IPS-18a (cell line): Measurements from ENCODE around the gene WDCP.
"Not testable (repeated sequence)": the region's sequence is repeated elsewhere in the genome, so short reads cannot be mapped to it uniquely, and the experiment has no call there.

Source experiments
- H3K27ac ChIP-seq: one replicate; pipeline ENCODE4 v1.5.1; 2013; ENCODE audit warnings: low read length
- H3K27me3 ChIP-seq: one replicate; pipeline ENCODE4 v1.6.1; 2013; ENCODE audit warnings: mild to moderate bottlenecking, low read length; ENCODE audit not compliant: control insufficient read depth, insufficient read depth
- H3K36me3 ChIP-seq: one replicate; pipeline ENCODE4 v1.6.1; 2013; ENCODE audit warnings: low read depth, low read length; ENCODE audit not compliant: control insufficient read depth
- H3K4me1 ChIP-seq: one replicate; pipeline ENCODE4 v1.6.1; 2013; ENCODE audit warnings: low read depth, low read length; ENCODE audit not compliant: control insufficient read depth
- H3K4me3 ChIP-seq: one replicate; pipeline ENCODE4 v1.5.1; 2013; ENCODE audit warnings: low read length
- H3K9ac ChIP-seq: one replicate; pipeline ENCODE4 v1.6.1; 2013; ENCODE audit warnings: mild to moderate bottlenecking, low read length, moderate library complexity
- H3K9me3 ChIP-seq: one replicate; pipeline ENCODE4 v1.6.1; 2013; ENCODE audit warnings: low read depth, low read length; ENCODE audit not compliant: control insufficient read depth

WDCP gene

GRCh38 chr2:24017711-24018110 is 29.5 kb downstream of the WDCP start:
- H3K9ac ChIP-seq, result no peak overlapping the region
- no peaks in the 10 kb centered on the region for H3K27me3 ChIP-seq
- no peaks in the 10 kb centered on the region for H3K9me3 ChIP-seq
- no peak overlapping the region for H3K4me3 ChIP-seq
- H3K36me3 ChIP-seq, result peaks cover 2% of the 10 kb centered on the region
- H3K27ac ChIP-seq, result no peak overlapping the region
- peaks cover 8% of the 10 kb centered on the region for H3K4me1 ChIP-seq

GRCh38 chr2:24016853-24017703 is 30.1 kb downstream of the WDCP start:
- H3K9ac ChIP-seq, result no peak overlapping the region
- H3K4me1 ChIP-seq, result peaks cover 8% of the 10 kb centered on the region
- H3K27me3 ChIP-seq, result no peaks in the 10 kb centered on the region
- H3K9me3 ChIP-seq, result no peaks in the 10 kb centered on the region
- H3K27ac ChIP-seq, result no peak overlapping the region
- no peaks in the 10 kb centered on the region for H3K36me3 ChIP-seq
- no peak overlapping the region for H3K4me3 ChIP-seq

- Histone ChIP-seq H3K27ac (no peak overlapping the region), H3K9ac (no peak overlapping the region)
Observed at GRCh38 chr2:24016376-24016761, 30.8 kb downstream of the WDCP start.

GRCh38 chr2:24015562-24016375 is 31.4 kb downstream of the WDCP start:
- Histone ChIP-seq H3K27me3 (no peaks in the 10 kb centered on the region), H3K4me1 (peaks cover 8% of the 10 kb centered on the region), H3K9me3 (no peaks in the 10 kb centered on the region), H3K36me3 (no peaks in the 10 kb centered on the region), H3K27ac (no peak overlapping the region), H3K4me3 (no peak overlapping the region), H3K9ac (no peak overlapping the region)

More at GRCh38 chr2:24016376-24016761, 30.8 kb downstream of the WDCP start:
- H3K27me3 ChIP-seq, result no peaks in the 10 kb centered on the region
- no peaks in the 10 kb centered on the region for H3K36me3 ChIP-seq
- no peaks in the 10 kb centered on the region for H3K9me3 ChIP-seq
- H3K4me3 ChIP-seq, result no peak overlapping the region
- peaks cover 8% of the 10 kb centered on the region for H3K4me1 ChIP-seq

GRCh38 chr2:24014902-24015301 is 32.3 kb downstream of the WDCP start:
- H3K27me3 ChIP-seq, H3K36me3 ChIP-seq, H3K27ac ChIP-seq, H3K4me1 ChIP-seq, H3K9ac ChIP-seq, H3K4me3 ChIP-seq, H3K9me3 ChIP-seq: not testable (repeated sequence)

GRCh38 chr2:24012521-24013188 is 34.5 kb downstream of the WDCP start:
- Histone ChIP-seq H3K36me3 (no peaks in the 10 kb centered on the region), H3K9ac (no peak overlapping the region), H3K4me1 (peaks cover 4% of the 10 kb centered on the region), H3K27me3 (peaks cover 11% of the 10 kb centered on the region), H3K9me3 (no peaks in the 10 kb centered on the region), H3K4me3 (no peak overlapping the region), H3K27ac (no peak overlapping the region)

- no peak overlapping the region for H3K9ac ChIP-seq
- H3K4me1 ChIP-seq, result peaks cover 4% of the 10 kb centered on the region
- peaks cover 11% of the 10 kb centered on the region for H3K27me3 ChIP-seq
- no peak overlapping the region for H3K4me3 ChIP-seq
- no peaks in the 10 kb centered on the region for H3K36me3 ChIP-seq
- no peak overlapping the region for H3K27ac ChIP-seq
- H3K9me3 ChIP-seq, result no peaks in the 10 kb centered on the region
Observed at GRCh38 chr2:24011250-24012104, 35.7 kb downstream of the WDCP start.

- Histone ChIP-seq H3K27me3 (peaks cover 11% of the 10 kb centered on the region), H3K36me3 (no peaks in the 10 kb centered on the region), H3K4me3 (peak overlapping the region; percentile 52), H3K9me3 (no peaks in the 10 kb centered on the region), H3K27ac (no peak overlapping the region), H3K9ac (peak overlapping the region; percentile 25), H3K4me1 (peaks cover 4% of the 10 kb centered on the region)
Observed at GRCh38 chr2:24010477-24011249, 36.5 kb downstream of the WDCP start.

- no peaks in the 10 kb centered on the region for H3K36me3 ChIP-seq
- peaks cover 11% of the 10 kb centered on the region for H3K27me3 ChIP-seq
- H3K27ac ChIP-seq, result no peak within 1 kb of the TSS
- H3K9ac ChIP-seq, result peak within 1 kb of the TSS; percentile 25
- H3K4me1 ChIP-seq, result peaks cover 4% of the 10 kb centered on the region
- H3K9me3 ChIP-seq, result no peaks in the 10 kb centered on the region
- H3K4me3 ChIP-seq, result peak within 1 kb of the TSS; percentile 52
Observed at GRCh38 chr2:24009680-24010476, 37.3 kb downstream of the WDCP start, which contains the start of gene MFSD2B. TSS of gene MFSD2B (plus strand) at chr2:24010085. CDS start at chr2:24010097, 12 bp downstream.

- peaks cover 11% of the 10 kb centered on the region for H3K27me3 ChIP-seq
- no peak overlapping the region for H3K27ac ChIP-seq
- no peaks in the 10 kb centered on the region for H3K36me3 ChIP-seq
- H3K4me3 ChIP-seq, result peak overlapping the region; percentile 52
- peaks cover 4% of the 10 kb centered on the region for H3K4me1 ChIP-seq
- no peaks in the 10 kb centered on the region for H3K9me3 ChIP-seq
- H3K9ac ChIP-seq, result peak overlapping the region; percentile 25
Observed at GRCh38 chr2:24009367-24009679, 37.9 kb downstream of the WDCP start.
